ENCODE data around the gene PARD6B.

Gene PARD6B

DNA sequence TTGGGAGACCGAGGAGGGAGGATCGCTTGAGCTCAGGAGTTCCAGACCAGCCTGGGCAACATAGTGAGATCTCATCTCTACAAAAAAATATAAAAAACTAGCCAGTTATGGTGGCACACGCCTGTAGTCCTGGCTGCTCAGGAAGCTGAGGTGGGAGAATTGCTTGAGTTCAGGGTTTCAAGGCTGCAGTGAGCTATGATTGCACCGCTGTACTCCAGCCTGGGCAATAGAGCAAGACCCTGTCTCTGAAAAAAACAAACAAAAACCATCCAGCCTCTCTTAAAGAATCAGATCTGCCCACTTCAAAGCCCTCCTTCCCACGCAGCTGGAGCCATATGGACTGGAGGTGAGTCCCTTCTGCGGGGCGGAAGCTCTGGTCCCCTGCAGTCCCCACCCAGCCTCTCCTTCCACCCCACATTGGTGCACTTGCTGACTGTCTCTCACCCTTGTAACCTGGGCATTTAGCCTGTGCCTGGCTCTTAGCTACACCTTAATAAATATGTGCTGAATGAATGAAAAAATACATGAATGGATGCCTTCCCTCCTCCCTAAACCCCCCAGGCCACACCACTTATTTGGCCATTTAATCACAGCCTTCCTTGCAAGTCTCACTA is 7.2 kb upstream of the PARD6B start:
- DNase-seq: no peak

DNA sequence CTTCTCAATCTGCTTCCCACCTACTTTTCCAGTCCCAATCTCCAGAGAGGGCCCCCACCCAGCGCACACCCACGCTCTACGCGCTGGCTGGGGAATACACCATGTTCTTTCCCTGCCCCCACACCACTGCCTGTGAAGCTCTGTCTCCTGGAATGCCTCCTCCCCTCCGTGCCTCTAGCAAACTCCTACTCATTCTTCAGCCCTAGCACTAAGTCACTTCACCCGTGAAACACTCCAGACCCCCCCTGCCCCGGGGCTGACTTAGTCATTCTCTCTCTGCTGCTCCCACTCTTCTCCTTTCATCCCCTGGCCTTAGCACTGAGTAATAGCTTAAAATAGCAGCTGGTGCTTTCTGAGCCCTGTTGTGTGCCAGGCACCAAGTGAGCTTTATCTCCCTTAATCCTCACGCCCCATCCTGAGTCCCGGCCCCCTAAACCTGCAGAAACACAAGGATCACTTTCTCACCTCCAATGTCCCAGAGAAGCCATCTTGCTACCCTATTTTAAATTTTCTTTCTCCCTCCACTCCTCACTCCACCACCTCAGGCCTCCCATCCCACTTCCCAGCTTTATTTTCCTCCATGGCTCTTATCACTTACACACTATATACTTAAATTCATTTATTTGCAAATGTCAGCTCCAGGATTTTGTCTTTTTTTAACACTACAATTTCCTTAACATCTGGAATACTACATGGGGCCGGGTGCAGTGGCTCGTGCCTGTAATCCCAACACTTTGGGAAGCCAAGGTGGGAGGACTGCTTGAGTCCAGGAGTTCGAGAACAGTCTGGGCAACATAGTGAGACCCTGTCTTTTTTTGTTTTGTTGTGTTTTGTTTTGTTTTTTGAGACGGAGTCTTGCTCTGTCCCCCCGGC is 6.3 kb upstream of the PARD6B start:
- DNase-seq: peak; percentile 25

DNA sequence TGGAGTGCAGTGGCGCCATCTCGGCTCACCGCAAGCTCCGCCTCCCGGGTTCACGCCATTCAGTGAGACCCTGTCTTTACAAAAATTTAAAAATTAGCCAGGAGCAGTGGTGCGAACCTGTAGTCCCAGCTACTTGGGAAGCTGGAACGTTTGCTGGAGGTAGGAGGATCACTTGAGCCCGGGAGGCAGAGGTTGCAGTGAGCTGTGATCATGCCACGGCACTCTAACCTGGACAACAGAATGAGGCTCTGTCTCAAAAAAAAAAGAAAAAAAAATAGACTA is 5.7 kb upstream of the PARD6B start:
- no peak for DNase-seq

DNA sequence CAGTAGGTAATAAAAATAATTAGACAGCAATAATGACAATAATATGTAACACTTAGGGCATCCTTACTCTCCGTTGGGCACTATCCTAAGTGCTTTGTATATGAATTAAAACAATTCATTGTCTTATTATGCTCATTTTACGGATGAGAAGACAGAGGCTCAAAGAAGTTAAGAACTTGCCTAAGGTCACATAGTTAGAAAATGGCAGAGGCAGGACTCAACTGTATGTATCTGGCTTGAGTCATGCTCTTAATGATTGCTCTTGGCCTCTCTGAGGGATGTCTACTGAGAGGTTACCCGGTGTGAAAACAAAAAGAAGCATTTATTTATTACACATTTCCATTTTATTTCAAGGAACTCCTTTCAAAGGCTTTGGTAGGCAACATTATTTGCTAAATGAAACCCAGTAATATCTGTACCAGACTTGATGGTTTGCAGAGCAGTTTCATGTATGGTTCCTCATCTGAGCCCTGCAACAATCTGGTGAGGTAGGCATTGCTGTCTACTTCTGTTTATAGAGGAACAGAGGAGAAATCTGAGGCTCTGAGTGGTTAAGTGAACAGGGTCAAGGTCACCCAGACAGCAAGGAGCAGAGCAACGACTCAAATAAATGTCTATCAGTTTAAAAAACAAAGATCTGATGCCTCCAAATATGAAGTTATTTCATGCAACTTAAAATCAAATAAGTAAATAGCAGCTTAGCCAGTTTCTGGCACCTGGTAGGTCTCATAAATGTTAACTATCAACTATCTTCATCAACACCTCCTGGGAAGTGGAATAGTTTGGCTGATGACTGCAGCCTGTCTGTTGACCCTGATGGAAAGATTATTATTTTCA is 4.2 kb upstream of the PARD6B start:
- peak; percentile 6 for DNase-seq

DNA sequence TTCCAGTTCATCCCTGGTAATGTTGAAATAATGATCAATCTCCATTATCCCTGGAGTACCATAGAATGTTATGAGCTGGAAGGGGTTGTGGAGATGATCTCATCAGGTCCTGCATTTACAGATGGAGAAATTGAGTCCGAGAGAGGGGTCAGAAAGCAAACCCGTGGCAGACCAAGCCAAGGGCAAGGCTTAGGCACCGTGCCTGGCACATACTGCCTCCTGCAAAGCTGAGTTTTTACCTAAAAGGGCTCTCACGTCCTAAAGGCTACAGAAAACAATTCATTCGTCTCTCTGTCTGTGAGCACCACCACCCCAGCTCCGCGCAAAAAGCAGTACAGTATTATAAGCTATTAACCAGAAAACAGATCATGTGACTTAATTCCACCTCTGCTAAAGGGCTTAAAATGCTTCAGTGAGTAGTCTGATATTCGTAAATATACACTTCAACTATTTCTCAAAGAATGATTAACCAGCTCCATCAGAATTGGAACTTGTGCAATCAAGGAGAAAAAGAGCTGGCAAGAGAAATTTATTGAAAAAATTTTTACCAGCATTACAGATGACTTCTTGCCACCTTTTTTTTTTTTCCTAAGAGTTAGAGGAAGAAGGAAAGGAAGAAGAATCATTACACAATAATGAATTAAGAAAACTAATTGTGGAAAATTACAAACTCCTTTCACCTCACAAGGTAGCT is 3.4 kb upstream of the PARD6B start:
- DNase-seq: no peak

DNA sequence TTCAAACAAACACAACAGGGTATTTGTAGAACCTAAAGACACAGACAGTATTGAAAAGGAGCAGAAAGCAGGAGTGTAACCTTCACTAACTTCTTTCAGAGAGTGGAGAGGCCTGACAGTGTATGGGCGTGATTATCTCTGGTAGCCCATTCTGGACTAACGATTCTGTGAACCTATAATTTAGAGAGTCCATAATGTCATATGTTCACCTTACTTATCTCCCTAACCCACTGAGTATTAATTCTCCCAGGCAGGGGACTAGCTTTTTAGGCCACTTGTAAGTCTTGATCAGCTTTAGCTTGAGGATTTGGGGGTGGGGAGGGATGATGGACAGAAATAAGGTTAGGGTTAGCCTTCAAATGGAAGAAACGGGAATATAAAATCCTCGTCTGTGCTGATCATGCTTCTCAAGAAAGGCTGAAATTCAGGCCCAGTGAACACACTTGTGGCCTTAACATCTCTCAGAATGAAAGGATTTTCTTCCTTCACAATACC is 2.8 kb upstream of the PARD6B start:
- no peak for DNase-seq

DNA sequence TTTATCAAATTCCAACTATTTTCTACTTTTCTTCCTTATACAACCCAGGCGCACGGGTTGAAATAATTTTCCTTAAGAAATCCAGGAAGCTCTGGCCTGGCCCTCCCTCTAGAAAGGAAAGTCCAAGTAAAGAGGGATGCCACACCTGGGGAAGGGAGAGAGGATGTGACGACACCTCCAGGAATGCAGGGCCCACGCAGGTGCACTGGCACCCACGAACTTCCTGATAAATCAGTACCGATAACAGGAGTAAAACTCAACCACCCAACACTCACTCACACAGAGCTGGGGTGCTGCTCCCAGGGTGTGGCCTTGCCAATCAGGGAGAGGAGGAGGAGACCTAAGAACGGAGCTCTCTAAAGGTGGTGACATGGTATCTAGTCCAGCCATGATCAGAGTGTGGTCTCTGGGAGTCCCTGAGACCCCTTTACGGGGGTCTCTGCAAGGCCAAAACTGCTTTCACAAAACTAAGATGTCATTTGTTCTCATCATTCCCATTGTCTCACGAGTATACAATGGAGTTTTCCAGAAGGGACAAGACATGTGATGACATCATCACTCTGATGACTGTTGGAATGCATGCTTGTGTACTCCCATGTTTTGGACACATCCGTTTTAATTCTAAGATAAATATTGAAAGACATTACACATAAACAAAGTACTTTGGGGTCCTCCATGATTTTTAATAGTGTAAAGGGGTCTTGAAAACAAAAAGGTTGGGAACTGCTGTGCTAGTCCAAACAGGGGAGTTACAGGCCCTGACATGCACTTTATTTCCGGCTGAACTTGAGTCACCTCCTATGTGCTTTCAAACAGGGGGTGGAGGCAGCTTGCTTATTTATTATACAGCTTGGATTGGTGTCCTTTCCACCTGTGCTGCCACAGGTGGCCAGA is 2.2 kb upstream of the PARD6B start:
- DNase-seq: no peak

DNA sequence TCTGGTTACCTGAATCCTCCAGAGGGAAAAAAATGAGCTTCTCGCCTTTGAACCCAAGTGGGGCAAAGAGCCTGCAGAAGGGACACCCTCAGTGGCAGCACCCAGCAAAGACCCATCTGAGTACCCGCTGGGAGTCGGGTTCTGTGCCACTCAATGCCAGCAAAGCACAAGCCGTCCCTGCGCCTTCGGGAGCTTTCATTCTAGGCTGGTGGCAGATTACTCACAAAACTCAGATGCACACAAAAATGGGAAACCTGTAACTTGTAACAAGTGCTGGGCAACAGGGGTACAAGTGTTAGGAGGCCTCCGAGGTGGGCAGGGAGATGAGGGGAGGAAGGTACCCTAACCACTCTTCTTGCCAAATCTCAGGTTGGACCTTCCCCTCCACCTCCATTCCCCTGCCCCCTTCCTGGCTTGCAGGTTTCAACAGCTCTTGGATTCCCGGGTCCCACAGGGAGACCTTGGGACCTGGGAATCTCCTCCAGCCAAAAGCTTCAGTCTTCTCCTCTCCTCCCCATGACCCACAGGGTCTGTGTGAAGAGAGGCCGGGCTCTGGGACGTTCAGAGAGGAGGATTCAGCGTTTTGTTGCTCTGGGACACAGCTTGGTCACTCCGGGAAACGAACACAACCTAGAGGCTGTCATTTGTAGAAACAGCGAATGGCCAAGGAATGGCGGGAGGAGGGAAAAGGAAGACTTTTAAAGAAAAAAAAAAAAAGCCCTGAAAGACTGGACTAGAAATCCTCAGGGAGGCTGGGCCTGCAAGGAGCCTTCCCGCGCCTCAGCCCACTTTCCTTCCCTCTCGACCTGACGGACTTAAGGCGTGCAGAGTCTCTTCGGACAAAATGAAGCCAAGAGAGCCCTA is 1.2 kb upstream of the PARD6B start:
- DNase-seq: no peak

DNA sequence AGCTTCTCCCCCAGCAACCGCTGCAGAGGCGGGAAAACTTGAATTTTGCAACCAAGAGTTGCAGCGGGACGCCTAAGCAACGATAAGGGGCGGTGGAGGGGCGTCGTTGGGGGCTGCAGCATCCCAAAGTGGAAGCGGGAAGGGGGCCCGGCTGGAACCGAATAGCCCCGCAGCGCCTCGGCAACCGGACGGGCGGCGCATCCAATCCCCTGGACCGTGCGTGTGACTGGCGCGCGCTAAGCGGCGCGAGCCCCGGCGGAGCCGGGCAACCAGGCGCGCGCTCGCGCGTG is 670 bp upstream of the PARD6B start:
- no peak for DNase-seq

DNA sequence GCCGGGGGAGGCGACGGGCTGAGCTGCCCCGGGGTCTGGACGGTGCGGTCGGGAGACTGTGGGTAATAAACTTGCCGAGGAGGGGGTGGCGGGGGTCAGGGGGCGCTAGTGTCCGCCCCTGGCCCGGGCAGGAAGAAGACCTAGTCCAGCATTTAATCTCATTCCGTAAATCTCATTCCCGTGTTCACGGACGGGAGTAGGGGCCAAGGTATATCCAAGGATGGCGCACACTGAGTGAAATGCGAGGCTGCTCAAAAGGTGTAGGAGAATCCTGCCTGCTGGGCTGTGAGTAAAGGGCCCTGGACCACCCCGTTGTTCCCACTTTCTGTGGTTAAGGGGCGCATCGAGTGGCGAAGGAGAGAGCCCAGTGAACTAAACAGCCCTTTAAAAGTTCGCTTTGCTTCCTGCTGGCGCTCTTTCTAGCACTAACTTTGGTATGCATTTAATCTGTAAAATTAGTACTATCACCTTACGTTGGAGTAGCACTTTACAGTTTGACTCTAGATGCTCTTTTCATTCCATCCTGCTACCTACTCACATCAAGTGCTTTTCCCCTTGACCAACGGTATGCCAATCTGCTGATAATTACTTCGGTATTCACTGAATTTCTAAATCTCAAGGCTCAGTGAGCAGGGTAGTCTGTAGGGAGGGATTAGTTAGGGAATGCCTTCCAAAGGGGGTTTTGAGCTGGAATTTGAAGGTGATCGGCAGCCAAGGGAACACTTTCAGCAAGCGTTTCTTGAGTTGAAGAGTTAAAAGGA is 730 bp downstream of the PARD6B start:
- DNase-seq: no peak

DNA sequence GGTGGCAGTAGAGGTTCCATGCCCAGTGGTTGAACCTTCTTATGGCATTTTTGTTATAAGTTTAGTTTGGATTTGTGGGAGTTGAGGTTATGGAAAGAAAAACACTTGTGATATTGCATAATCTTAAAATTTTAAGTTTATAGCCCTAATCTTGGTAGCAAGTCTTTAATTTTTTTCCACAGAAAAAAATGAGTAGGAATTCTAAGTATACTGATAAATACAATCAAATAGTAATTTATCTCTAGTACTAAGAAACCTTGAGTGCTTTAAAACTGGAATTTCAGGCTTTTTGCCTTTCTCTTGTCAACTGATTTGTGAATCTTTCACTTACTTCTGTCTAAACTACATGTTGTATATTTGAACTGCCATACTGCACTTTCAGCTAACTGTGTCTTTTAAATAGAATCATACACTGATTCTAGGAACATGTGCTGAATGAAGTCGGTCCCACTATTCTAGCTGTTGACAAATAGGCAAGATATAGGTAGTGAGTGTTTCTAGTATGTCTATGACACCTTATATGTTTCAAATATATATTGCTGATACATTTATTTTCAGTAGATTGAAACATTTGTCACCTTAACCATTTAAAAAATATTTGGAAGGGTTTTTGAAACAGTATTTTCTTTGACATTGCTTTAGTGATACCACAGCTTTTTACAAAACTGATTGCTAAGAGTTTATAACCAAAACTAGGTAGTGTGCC is 2.4 kb downstream of the PARD6B start:
- DNase-seq: no peak

DNA sequence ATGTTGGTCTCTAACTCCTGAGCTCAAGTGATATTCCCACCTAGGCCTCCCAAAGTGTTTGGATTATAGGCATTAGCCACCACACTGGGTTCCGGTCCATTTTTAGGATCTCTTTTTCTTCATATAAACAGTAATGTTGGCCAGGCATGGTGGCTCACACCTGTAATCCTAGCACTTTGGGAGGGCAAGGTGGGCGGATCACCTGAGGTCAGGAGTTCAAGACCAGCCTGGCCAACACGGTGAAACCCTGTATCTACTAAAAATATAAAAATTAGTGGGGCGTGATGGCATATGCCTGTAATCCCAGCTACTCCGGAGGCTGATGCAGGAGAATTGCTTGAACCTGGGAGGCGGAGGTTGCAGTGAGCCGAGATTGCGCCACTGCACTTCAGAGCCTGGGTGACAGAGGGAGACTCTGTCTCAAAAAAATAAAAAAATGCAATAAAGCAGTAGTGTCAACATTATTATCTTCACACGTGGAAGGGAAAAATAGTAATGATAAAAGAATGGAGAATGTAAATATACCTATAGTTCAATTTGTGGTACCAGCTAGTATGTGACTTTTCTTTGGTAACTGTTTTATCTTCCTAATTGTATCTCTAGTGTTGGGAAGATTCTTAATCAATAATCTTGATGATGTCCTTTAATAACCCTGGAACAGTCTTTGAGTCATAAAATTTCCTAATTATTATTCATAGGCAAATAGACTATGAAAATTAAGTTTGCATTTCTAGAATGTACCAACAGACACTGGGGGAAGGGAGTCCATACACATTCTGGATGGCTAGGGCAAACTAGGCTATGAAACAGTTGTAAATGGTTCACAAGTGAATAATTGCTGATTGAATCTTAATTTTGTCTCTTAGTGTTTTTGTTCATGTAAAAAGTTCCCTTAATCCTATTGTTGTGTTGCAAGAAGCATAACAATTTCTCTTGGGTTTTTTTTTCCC is 3.6 kb downstream of the PARD6B start:
- no peak for DNase-seq

DNA sequence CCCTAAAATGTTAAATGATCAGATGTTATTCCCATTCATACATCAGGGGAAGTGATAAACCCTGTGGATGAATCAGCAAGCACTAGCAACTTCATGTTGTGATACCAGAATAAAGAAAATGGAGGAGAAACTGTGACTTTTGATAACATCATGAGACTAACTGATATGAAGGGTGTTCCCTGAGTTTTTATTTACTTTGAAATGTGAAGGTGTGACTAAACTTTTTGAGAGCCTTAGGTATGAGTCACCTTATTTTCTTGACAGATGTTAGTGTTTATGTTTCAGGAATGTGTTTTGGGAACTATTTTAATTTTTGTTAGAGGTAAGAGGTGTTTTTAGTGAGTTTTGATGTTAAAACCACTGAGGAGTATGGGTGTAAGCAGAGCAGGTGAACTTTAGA is 4.4 kb downstream of the PARD6B start:
- no peak for DNase-seq

DNA sequence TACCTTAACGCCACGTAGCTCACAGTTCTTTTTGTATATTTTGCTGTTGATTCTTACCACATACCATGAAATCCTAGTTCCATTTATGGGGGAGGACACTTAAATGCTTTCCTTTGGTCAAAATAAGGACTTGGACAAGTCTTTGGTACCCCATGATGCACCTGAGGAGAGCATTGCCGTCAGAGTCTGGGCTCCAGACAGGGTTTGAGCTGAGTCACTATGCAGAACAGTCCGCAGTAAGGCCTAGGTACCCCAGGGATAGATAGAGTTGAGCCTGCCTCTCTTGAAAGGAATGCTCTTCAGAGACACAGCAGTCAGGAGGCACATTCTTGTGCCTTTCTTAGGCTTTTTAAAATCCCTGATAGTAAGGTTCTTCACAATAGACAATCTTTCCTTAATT is 6.0 kb downstream of the PARD6B start:
- DNase-seq: no peak

DNA sequence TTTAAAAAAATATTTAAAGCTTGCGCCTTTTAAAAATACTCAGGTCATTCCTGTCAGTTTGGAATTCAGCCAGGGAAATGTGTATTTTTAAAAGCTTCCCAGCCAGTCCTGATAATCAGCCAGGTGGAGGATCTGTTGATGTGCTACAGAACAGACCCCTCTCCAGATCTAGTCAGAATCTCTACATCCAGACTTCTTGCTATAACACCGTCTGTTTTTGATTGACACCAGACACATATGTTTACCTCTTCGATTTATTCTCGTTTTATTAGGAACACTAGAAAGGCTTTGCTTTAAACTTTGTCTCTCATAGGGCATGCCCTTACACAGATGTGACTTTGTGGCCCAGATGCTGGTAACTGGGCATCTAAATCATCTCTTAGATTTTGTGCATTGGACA is 11.7 kb downstream of the PARD6B start:
- DNase-seq: no peak

DNA sequence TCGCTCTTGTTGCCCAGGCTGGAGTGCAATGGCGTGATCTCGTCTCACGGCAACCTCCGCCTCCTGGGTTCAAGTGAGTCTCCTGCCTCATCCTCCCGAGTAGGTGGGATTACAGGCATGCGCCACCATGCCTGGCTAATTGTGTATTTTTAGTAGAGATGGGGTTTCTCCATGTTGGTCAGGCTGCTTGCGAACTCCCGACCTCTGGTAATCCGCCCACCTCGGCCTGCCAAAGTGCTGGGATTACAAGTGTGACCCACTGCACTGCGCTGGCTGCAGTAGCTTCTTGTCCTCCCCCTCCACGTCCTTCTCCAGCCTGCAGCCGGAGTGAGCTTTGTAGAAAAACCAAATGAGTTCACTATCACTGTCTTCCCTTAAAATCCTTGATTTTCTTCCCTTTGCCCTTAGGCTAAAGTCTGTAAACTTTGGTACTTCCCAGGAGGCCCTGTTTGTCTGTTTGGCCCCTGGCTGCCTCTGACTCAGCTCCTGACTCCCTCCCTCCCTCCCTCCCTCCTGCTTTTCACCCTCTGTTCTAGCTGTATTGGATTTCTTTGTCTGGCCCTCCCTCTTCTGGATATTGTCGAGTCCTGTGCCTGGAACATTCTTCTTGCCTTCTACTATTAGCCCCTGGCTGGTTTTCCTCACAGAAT is 12.9 kb downstream of the PARD6B start:
- no peak for DNase-seq

DNA sequence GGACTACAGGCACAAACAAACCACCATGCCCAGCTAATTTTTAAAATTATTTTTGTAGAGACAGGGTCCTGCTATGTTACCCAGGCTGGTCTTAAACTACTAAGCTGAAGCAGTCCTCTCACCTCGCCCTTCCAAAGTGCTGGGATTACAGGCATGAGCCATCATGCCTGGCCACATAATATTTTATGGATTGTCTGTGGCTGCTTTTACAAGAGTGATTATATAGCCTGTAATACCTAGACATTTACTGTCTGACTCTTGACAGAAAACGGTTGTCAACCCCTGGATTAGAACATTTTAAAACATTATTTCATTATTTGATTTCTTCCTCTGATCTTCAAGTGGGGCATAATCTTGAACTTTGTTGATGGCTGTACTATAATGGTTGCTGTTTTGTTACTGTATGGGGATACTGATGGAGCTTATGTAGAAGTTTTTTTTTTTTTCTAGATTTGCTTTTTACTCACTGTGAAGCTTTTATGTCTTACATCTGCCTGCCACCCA is 14.3 kb downstream of the PARD6B start:
- no peak for DNase-seq
